HG03565 (cell line): ENCODE measurements around the gene ZNF600.
"Not testable (repeated sequence)": the region's sequence is repeated elsewhere in the genome, so short reads cannot be mapped to it uniquely, and the experiment has no call there.

Experiments
- ATAC-seq: cut with Tn5 transposase; IDR thresholded peaks from one replicate; pipeline ENCODE4 v1.9.1; 2021; ENCODE audit warnings: mild to moderate bottlenecking, moderate library complexity; ENCODE audit not compliant: unreplicated experiment

Gene ZNF600

GRCh38 chr19:52742516-52742915, 44.1 kb downstream of the ZNF600 start:
- no peak for ATAC-seq

- ATAC-seq = no peak
Observed at GRCh38 chr19:52741951-52742485, 44.6 kb downstream of the ZNF600 start.

- not testable (repeated sequence) for ATAC-seq
Observed at GRCh38 chr19:52741371-52741770, 45.2 kb downstream of the ZNF600 start.

GRCh38 chr19:52739576-52739975, 47.0 kb downstream of the ZNF600 start:
- no peak for ATAC-seq

- no peak for ATAC-seq
Observed at GRCh38 chr19:52735734-52736133, 50.9 kb downstream of the ZNF600 start.

GRCh38 chr19:52734893-52735661, 51.5 kb downstream of the ZNF600 start, which contains the start of gene ZNF611:
Gene ZNF611 (minus strand): TSS chr19:52735044. CDS start chr19:52715894, 19,150 bp downstream.
- peak; percentile 68 for ATAC-seq

GRCh38 chr19:52734331-52734892, 52.2 kb downstream of the ZNF600 start:
- peak; percentile 25 for ATAC-seq

- not testable (repeated sequence) for ATAC-seq
Observed at GRCh38 chr19:52726051-52726450, 60.5 kb downstream of the ZNF600 start.

- no peak for ATAC-seq
Observed at GRCh38 chr19:52725528-52725961, 61.0 kb downstream of the ZNF600 start.

- ATAC-seq = no peak
Observed at GRCh38 chr19:52724701-52725514, 61.7 kb downstream of the ZNF600 start.

- ATAC-seq = not testable (repeated sequence)
Observed at GRCh38 chr19:52723907-52724598, 62.5 kb downstream of the ZNF600 start.

GRCh38 chr19:52722062-52723003, 64.3 kb downstream of the ZNF600 start:
- no peak for ATAC-seq

- ATAC-seq = not testable (repeated sequence)
Observed at GRCh38 chr19:52720541-52720940, 66.0 kb downstream of the ZNF600 start.

GRCh38 chr19:52716522-52716921, 70.1 kb downstream of the ZNF600 start:
- no peak for ATAC-seq

- ATAC-seq = not testable (repeated sequence)
Observed at GRCh38 chr19:52715902-52716301, 70.7 kb downstream of the ZNF600 start.

- not testable (repeated sequence) for ATAC-seq
Observed at GRCh38 chr19:52715330-52715729, 71.3 kb downstream of the ZNF600 start.
